ENCODE measurements around the gene ZNF25. TPM values are rescaled to one million over a fixed set of nuclear protein-coding genes. Genes with fewer than 3 reads are reported as not detected.
"Not testable (repeated sequence)": the region's sequence is repeated elsewhere in the genome, so short reads cannot be mapped to it uniquely, and the experiment has no call there.

Gene ZNF25
- total RNA-seq, 2 donors from 2014 or later, result 4.3 to 9.1 TPM

- no peak for TF ChIP-seq POLR2A (IDR thresholded peaks at IDR 0.05)
- TF ChIP-seq, protein P1, sequence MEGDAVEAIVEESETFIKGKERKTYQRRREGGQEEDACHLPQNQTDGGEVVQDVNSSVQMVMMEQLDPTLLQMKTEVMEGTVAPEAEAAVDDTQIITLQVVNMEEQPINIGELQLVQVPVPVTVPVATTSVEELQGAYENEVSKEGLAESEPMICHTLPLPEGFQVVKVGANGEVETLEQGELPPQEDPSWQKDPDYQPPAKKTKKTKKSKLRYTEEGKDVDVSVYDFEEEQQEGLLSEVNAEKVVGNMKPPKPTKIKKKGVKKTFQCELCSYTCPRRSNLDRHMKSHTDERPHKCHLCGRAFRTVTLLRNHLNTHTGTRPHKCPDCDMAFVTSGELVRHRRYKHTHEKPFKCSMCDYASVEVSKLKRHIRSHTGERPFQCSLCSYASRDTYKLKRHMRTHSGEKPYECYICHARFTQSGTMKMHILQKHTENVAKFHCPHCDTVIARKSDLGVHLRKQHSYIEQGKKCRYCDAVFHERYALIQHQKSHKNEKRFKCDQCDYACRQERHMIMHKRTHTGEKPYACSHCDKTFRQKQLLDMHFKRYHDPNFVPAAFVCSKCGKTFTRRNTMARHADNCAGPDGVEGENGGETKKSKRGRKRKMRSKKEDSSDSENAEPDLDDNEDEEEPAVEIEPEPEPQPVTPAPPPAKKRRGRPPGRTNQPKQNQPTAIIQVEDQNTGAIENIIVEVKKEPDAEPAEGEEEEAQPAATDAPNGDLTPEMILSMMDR (IDR thresholded peaks at IDR 0.05), result no peak
Measured at GRCh38 chr10:37930423-37930822, 46.0 kb downstream of the ZNF25 start.

GRCh38 chr10:37908165-37908564 is 68.3 kb downstream of the ZNF25 start:
- DNase-seq; H3K4me1 ChIP-seq; H3K4me3 ChIP-seq; H3K36me3 ChIP-seq (replicated peaks in 1 of 2; ENCODE audit: insufficient read depth in 1 of 2, low read depth in 2 of 2); H3K9me3 ChIP-seq; H3K27me3 ChIP-seq; ATAC-seq; intact Hi-C loops (cut with DNase I); H3K27ac ChIP-seq: not testable (repeated sequence)
- WGBS, 2 donors, result 64% methylated on average over 7 of the region's 7 CpGs

More at GRCh38 chr10:37930423-37930822, 46.0 kb downstream of the ZNF25 start:
- Histone ChIP-seq H3K9me3 (no peaks in the 10 kb centered on the region), H3K36me3 (replicated peaks in 1 of 2; ENCODE audit: insufficient read depth in 1 of 2, low read depth in 2 of 2) (no peaks in the 10 kb centered on the region), H3K27me3 (no peaks in the 10 kb centered on the region), H3K4me3 (no peak overlapping the region), H3K27ac (no peak overlapping the region), H3K4me1 (no peaks in the 10 kb centered on the region)
- 33 to 40% methylated on average over 2 of the region's 2 CpGs for WGBS, 2 donors
- DNase-seq (no peak), ATAC-seq (no peak)
- intact Hi-C loops (cut with DNase I), result no loop called here

GRCh38 chr10:37906382-37906781 is 70.1 kb downstream of the ZNF25 start:
- intact Hi-C loops (cut with DNase I), result no loop called here
- TF ChIP-seq, protein P1 (IDR thresholded peaks at IDR 0.05), result no peak
- no peak for TF ChIP-seq POLR2A (IDR thresholded peaks at IDR 0.05)

More at GRCh38 chr10:37906382-37906781, 70.1 kb downstream of the ZNF25 start:
- DNase-seq (no peak), ATAC-seq (no peak)
- Histone ChIP-seq H3K9me3 (no peaks in the 10 kb centered on the region), H3K4me1 (no peaks in the 10 kb centered on the region), H3K27ac (no peak overlapping the region), H3K4me3 (no peak overlapping the region), H3K36me3 (replicated peaks in 1 of 2; ENCODE audit: insufficient read depth in 1 of 2, low read depth in 2 of 2) (no peaks in the 10 kb centered on the region), H3K27me3 (no peaks in the 10 kb centered on the region)
- 23 to 35% methylated on average over 2 of the region's 2 CpGs for WGBS, 2 donors

Small RNA genes lying within 50 kb of the gene (small RNA-seq; reads per million reads assigned to genes)
- gene RF00019, result not detected

Other genes starting within 250 kb of the ZNF25 start
- gene ZNF248, start 119.0 kb downstream of the ZNF25 start, total RNA-seq, result 10 to 100 TPM; 10.6 to 14.2 TPM
- gene ZNF33A, start 34.0 kb upstream of the ZNF25 start, total RNA-seq, result 10 to 100 TPM; 20.4 to 25.7 TPM
- 10 to 100 TPM; 21.4 to 23.3 TPM for gene ZNF37A, start 117.7 kb upstream of the ZNF25 start, total RNA-seq

Data from body of pancreas (tissue), 4 donors.